ENCODE measurements around the gene RHOF. TPM values are rescaled to one million over a fixed set of nuclear protein-coding genes. Genes with fewer than 3 reads are reported as not detected.

Gene RHOF
- total and polyA plus RNA-seq, 2 of the 13 experiments (the other 11 are each of a cell fraction or from before 2014, with no cell fraction given): 14.6 to 32.2 TPM

DNA sequence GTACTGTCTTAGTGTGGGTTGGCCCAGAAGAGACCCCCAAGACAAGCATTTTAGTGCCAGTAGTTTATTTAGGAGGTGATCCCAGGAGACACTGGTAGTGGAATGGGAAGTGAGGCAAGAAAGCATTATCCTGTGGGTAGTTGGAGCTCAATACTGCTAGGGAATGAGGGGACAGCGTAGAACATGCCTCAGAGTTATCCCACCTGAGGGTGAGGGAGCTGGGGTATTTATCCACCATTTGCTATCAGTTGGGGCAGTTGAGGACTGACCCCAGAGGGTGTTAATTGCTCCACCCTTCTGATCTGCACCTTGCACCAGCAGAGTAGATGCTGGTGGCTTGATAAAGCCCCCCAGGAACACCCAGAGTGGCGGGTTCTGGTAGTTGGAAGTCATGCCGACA, 37.9 kb downstream of the RHOF start:
- DNase-seq (ENCODE audit: low spot score) (no peak), ATAC-seq (no peak), FAIRE-seq (no peak)
- H3K4me1 ChIP-seq (ENCODE audit: insufficient read depth, low read length): peaks cover 21% of the 10 kb centered on the region
- TF ChIP-seq ONECUT2 (CRISPR knock-in tag; IDR thresholded peaks at IDR 0.05): no peak
- no peak for TF ChIP-seq POGZ (CRISPR knock-in tag; IDR thresholded peaks at IDR 0.05)
- TF ChIP-seq NFKBIZ (CRISPR knock-in tag; IDR thresholded peaks at IDR 0.05): no peak
- no peak for TF ChIP-seq TOE1 (CRISPR knock-in tag; IDR thresholded peaks at IDR 0.05)
- no peak for TF ChIP-seq KDM3A (CRISPR knock-in tag; IDR thresholded peaks at IDR 0.05; ENCODE audit: low read depth)
- TF ChIP-seq, protein P1, sequence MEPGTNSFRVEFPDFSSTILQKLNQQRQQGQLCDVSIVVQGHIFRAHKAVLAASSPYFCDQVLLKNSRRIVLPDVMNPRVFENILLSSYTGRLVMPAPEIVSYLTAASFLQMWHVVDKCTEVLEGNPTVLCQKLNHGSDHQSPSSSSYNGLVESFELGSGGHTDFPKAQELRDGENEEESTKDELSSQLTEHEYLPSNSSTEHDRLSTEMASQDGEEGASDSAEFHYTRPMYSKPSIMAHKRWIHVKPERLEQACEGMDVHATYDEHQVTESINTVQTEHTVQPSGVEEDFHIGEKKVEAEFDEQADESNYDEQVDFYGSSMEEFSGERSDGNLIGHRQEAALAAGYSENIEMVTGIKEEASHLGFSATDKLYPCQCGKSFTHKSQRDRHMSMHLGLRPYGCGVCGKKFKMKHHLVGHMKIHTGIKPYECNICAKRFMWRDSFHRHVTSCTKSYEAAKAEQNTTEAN (CRISPR knock-in tag; conservative IDR thresholded peaks at IDR 0.05): no peak
- TF ChIP-seq ZNF558 (CRISPR knock-in tag; IDR thresholded peaks at IDR 0.05; ENCODE audit: borderline replicate concordance): no peak
- no peak for TF ChIP-seq KLF16 (CRISPR knock-in tag; IDR thresholded peaks at IDR 0.05)
- TF ChIP-seq, protein P2, sequence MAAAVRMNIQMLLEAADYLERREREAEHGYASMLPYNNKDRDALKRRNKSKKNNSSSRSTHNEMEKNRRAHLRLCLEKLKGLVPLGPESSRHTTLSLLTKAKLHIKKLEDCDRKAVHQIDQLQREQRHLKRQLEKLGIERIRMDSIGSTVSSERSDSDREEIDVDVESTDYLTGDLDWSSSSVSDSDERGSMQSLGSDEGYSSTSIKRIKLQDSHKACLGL (CRISPR knock-in tag; IDR thresholded peaks at IDR 0.05): no peak
- TF ChIP-seq, protein P3, sequence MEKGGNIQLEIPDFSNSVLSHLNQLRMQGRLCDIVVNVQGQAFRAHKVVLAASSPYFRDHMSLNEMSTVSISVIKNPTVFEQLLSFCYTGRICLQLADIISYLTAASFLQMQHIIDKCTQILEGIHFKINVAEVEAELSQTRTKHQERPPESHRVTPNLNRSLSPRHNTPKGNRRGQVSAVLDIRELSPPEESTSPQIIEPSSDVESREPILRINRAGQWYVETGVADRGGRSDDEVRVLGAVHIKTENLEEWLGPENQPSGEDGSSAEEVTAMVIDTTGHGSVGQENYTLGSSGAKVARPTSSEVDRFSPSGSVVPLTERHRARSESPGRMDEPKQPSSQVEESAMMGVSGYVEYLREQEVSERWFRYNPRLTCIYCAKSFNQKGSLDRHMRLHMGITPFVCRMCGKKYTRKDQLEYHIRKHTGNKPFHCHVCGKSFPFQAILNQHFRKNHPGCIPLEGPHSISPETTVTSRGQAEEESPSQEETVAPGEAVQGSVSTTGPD (CRISPR knock-in tag; IDR thresholded peaks at IDR 0.05): no peak
- no peak overlapping the region for H3K9ac ChIP-seq (ENCODE audit: insufficient read depth, low read depth, low read length)
- CTCF ChIA-PET (ENCODE audit: low intra/inter-chr PET ratio, low total read pairs): no interaction called here
- no peak overlapping the region for H3K27ac ChIP-seq (ENCODE audit: extremely low read length, insufficient read depth, low read length)
- no peak overlapping the region for H3K4me3 ChIP-seq (replicated peaks in 1 of 3; ENCODE audit: insufficient read depth in 1 of 3, low read depth in 2 of 3, low read length in 3 of 3)
- no peaks in the 10 kb centered on the region for H3K27me3 ChIP-seq (ENCODE audit: control insufficient read depth in 1 of 2, insufficient read depth in 2 of 2, low read length in 2 of 2)
- no peak overlapping the region for H3K4me2 ChIP-seq (ENCODE audit: low read depth, low read length)
- in situ Hi-C loops (cut with HindIII; ENCODE audit: extremely low pct_ligation_motif_present, low pct_unique_long_range_greater_than_20kb) (no loop called here), intact Hi-C loops (cut with micrococcal nuclease; ENCODE audit: unreplicated experiment) (no loop called here)
- 100% methylated on average over 1 of the region's 3 CpGs for WGBS (ENCODE audit: low lambda C conversion rate)
- no peaks in the 10 kb centered on the region for H3K79me2 ChIP-seq (ENCODE audit: insufficient read depth, low read length)
- POLR2A ChIA-PET: no interaction called here
- H4K20me1 ChIP-seq (ENCODE audit: insufficient read depth, low read length): no peaks in the 10 kb centered on the region
- peaks cover 2 to 9% of the 10 kb centered on the region in 2 experiments; a peak in 2 of 5 replicates for H3K36me3 ChIP-seq (replicated peaks in 1 of 2; ENCODE audit: control insufficient read depth in 1 of 2, insufficient read depth in 2 of 2, low read length in 2 of 2)
- TSS peak; percentile 31 for BruUV-seq (replicated peaks)
- H2AFZ ChIP-seq (ENCODE audit: low read length): no peak overlapping the region
- no peaks in the 10 kb centered on the region for H3K9me3 ChIP-seq (ENCODE audit: low read length)

Measured in HepG2 (cell line).